Natural killer cell (primary cell): ENCODE results near the gene GAS2. TPM values are rescaled to one million over a fixed set of nuclear protein-coding genes. Genes with fewer than 3 reads are reported as not detected.

Source experiments
- ATAC-seq, 3 donors: fragments of 150-1000 bp in 2 of 3; fragments of 200-7000 bp in 1 of 3; cut with Tn5 transposase; 1 replicate in 1 of 3; 2 replicates in 2 of 3; pipeline ENCODE4 v1.10.0; 2021; ENCODE audit warnings: mild to moderate bottlenecking in 2 of 3, moderate library complexity in 2 of 3
- DNase-seq, 2 donors: peaks; one replicate each; pipeline versions ENCODE4 v3.0.0 to v3.0.0-alpha.2; 2013 to 2021; ENCODE audit warnings: mixed read lengths in 1 of 2
- H3K27ac ChIP-seq: one replicate; pipeline ENCODE4 v1.5.1; 2013; ENCODE audit warnings: mild to moderate bottlenecking, low read length
- H3K27me3 ChIP-seq: one replicate; pipeline ENCODE4 v1.6.1; 2013; ENCODE audit warnings: low read length; ENCODE audit not compliant: control insufficient read depth, insufficient read depth
- H3K36me3 ChIP-seq: one replicate; pipeline ENCODE4 v1.6.1; 2013; ENCODE audit warnings: low read length; ENCODE audit not compliant: control insufficient read depth, insufficient read depth
- H3K4me1 ChIP-seq: one replicate; pipeline ENCODE4 v1.6.1; 2013; ENCODE audit warnings: low read length; ENCODE audit not compliant: control insufficient read depth, insufficient read depth
- H3K4me3 ChIP-seq: one replicate; pipeline ENCODE4 v1.5.1; 2013; ENCODE audit warnings: low read length
- H3K9me3 ChIP-seq: one replicate; pipeline ENCODE4 v1.6.1; 2013; ENCODE audit warnings: low read length; ENCODE audit not compliant: control insufficient read depth, insufficient read depth
- H3K27ac Mint-ChIP-seq, 2 donors: one replicate each; pipeline ENCODE4 v1.8.0; 2022; ENCODE audit warnings: mild to moderate bottlenecking in 2 of 2, mixed read lengths in 2 of 2, moderate library complexity in 1 of 2
- H3K27me3 Mint-ChIP-seq, 2 donors: one replicate each; pipeline ENCODE4 v1.8.0; 2022; ENCODE audit warnings: low read depth in 2 of 2, mixed read lengths in 2 of 2
- H3K36me3 Mint-ChIP-seq: one replicate; pipeline ENCODE4 v1.8.0; 2022; ENCODE audit warnings: mixed read lengths
- H3K4me1 Mint-ChIP-seq, 2 donors: one replicate each; pipeline ENCODE4 v1.8.0; 2022; ENCODE audit warnings: mixed read lengths in 2 of 2
- H3K4me3 Mint-ChIP-seq: one replicate; pipeline ENCODE4 v1.8.0; 2022; ENCODE audit warnings: mild to moderate bottlenecking, moderate library complexity, mixed read lengths
- H3K9me3 Mint-ChIP-seq, 2 donors: one replicate each; pipeline ENCODE4 v1.8.0; 2022; ENCODE audit warnings: mixed read lengths in 2 of 2
- CTCF ChIP-seq: fragments of 200-600 bp; IDR thresholded peaks from one replicate; pipeline ENCODE4 v1.8.0; 2022; ENCODE audit warnings: antibody characterized with exemption
- WGBS: methylation state at CpG from one replicate; pipeline ENCODE4 v1.1.7; 2013; ENCODE audit warnings: missing lambda C conversion rate; ENCODE audit not compliant: insufficient coverage; 5-methylcytosine and 5-hydroxymethylcytosine counted together
- intact Hi-C: fragments of 100-400 bp; cut with micrococcal nuclease; formaldehyde crosslinking; loops from one replicate; pipeline ENCODE4 v1.14.2; 2022
- total RNA-seq, 4 donors: library from RNA; stranded (reverse); fragments of 120-200 nt in 1 of 4; gene quantifications; one replicate each; pipeline versions ENCODE4 v1.2.3 to v1.2.4, GENCODE V29; 2013 to 2022

The GAS2 gene
- total RNA-seq, 3 donors from 2014 or later (not counting 1 experiment from before 2014, with no cell fraction given) = 2.0 to 3.5 (median 2.5) TPM

- Histone ChIP-seq H3K27me3 (no peaks in the 10 kb centered on the region), H3K4me1 (no peaks in the 10 kb centered on the region), H3K4me3 (no peak overlapping the region), H3K27ac (no peak overlapping the region), H3K36me3 (no peaks in the 10 kb centered on the region), H3K9me3 (no peaks in the 10 kb centered on the region)
- H3K9me3 Mint-ChIP-seq = no peaks in the 10 kb centered on the region
- no peaks in the 10 kb centered on the region for H3K27me3 Mint-ChIP-seq
- DNase-seq (no peak), ATAC-seq (no peak)
- 56% methylated on average over 3 of the region's 3 CpGs for WGBS
- no peaks in the 10 kb centered on the region for H3K36me3 Mint-ChIP-seq
- intact Hi-C loops = no loop called here
- no peak for TF ChIP-seq CTCF
- H3K27ac Mint-ChIP-seq = no peak overlapping the region
- H3K4me3 Mint-ChIP-seq = no peak overlapping the region
- peaks cover 0 to 8% of the 10 kb centered on the region in 2 donors for H3K4me1 Mint-ChIP-seq
Observed at GRCh38 chr11:22728600-22729389, 62.4 kb downstream of the GAS2 start.

GRCh38 chr11:22730319-22730718 is 63.9 kb downstream of the GAS2 start:
- Mint-ChIP-seq H3K4me1 (peaks cover 0 to 8% of the 10 kb centered on the region in 2 donors), H3K27ac (no peak overlapping the region), H3K36me3 (no peaks in the 10 kb centered on the region), H3K27me3 (no peaks in the 10 kb centered on the region), H3K9me3 (no peaks in the 10 kb centered on the region), H3K4me3 (no peak overlapping the region)
- WGBS = no CpG with 5 or more reads among the region's 1 CpG
- Histone ChIP-seq H3K27me3 (no peaks in the 10 kb centered on the region), H3K27ac (no peak overlapping the region), H3K9me3 (no peaks in the 10 kb centered on the region), H3K4me1 (no peaks in the 10 kb centered on the region), H3K4me3 (no peak overlapping the region), H3K36me3 (no peaks in the 10 kb centered on the region)
- ATAC-seq = no peak
- peak; percentile 14 for TF ChIP-seq CTCF
- intact Hi-C loops = loop anchor here (2.0 kb wide), 1 partner anchor 396 kb away; no protein-coding TSS in a partner anchor
- peak in 1 of 2 donors; percentile 57 for DNase-seq

GRCh38 chr11:22732588-22732987 is 66.2 kb downstream of the GAS2 start:
- no peak overlapping the region for H3K4me3 Mint-ChIP-seq
- no peak for TF ChIP-seq CTCF
- intact Hi-C loops = no loop called here
- H3K27me3 Mint-ChIP-seq = no peaks in the 10 kb centered on the region
- H3K27ac Mint-ChIP-seq = no peak overlapping the region
- Histone ChIP-seq H3K9me3 (no peaks in the 10 kb centered on the region), H3K4me3 (no peak overlapping the region), H3K36me3 (no peaks in the 10 kb centered on the region), H3K27ac (no peak overlapping the region), H3K4me1 (no peaks in the 10 kb centered on the region), H3K27me3 (no peaks in the 10 kb centered on the region)
- no peak for ATAC-seq
- peaks cover 0 to 8% of the 10 kb centered on the region in 2 donors for H3K4me1 Mint-ChIP-seq
- 67% methylated on average over 1 of the region's 2 CpGs for WGBS
- DNase-seq = no peak
- no peaks in the 10 kb centered on the region for H3K9me3 Mint-ChIP-seq
- no peaks in the 10 kb centered on the region for H3K36me3 Mint-ChIP-seq
